IMR-90 (cell line): Measurements from ENCODE around the gene PEX16. TPM values are rescaled to one million over a fixed set of nuclear protein-coding genes. Genes with fewer than 3 reads are reported as not detected.

ENCODE experiments used
- ATAC-seq: fragments of 200-7000 bp; cut with Tn5 transposase; 2 replicates; pipeline ENCODE4 v1.9.1; 2020; ENCODE audit warnings: low read depth, mild to moderate bottlenecking, moderate library complexity
- BruUV-seq: library from RNA; stranded (reverse); fragments of 400-500 nt; replicated peaks from 2 replicates; lab custom pipeline; 2021; lab: Mats Ljungman, UMichigan
- CTCF ChIA-PET: fragments of 300-600 bp; formaldehyde crosslinking; extraction: SDS; loops from one replicate; lab custom pipeline; 2021; ENCODE audit warnings: antibody characterized with exemption; lab: Yijun Ruan, JAX
- POLR2A ChIA-PET: fragments of 300-600 bp; sonication (Branson Sonifier 250); formaldehyde crosslinking; loops from one replicate; lab custom pipeline; 2022; ENCODE audit warnings: antibody characterized with exemption; ENCODE audit not compliant: unreplicated experiment; lab: Charles Lee
- DNase-seq: peaks from one replicate; pipeline ENCODE4 v3.0.0; 2013
- H2AFZ ChIP-seq: replicated peaks from 2 replicates; pipeline ENCODE3; 2013; ENCODE audit warnings: low read length, mild to moderate bottlenecking; ENCODE audit not compliant: poor library complexity
- H2AK5ac ChIP-seq: 2 replicates; pipeline ENCODE4 v1.6.1; 2013; ENCODE audit warnings: low read depth, low read length, inconsistent platforms
- H2AK9ac ChIP-seq: replicated peaks from 2 replicates; pipeline ENCODE3; 2013; ENCODE audit warnings: mild to moderate bottlenecking, low read depth, low read length, moderate library complexity; ENCODE audit not compliant: poor library complexity
- H2BK120ac ChIP-seq: 2 replicates; pipeline ENCODE4 v1.6.1; 2013; ENCODE audit warnings: low read depth, low read length, inconsistent platforms
- H2BK15ac ChIP-seq: 3 replicates; pipeline ENCODE4 v1.6.1; 2013; ENCODE audit warnings: low read depth, low read length, inconsistent platforms
- H2BK20ac ChIP-seq: 2 replicates; pipeline ENCODE4 v1.6.1; 2013; ENCODE audit warnings: low read depth, mild to moderate bottlenecking, inconsistent platforms, low read length, moderate library complexity
- H2BK5ac ChIP-seq: 2 replicates; pipeline ENCODE4 v1.6.1; 2013; ENCODE audit warnings: mild to moderate bottlenecking, low read depth, low read length, inconsistent platforms; ENCODE audit not compliant: poor library complexity, severe bottlenecking
- H3K14ac ChIP-seq: replicated peaks from 2 replicates; pipeline ENCODE4 v1.6.1; 2013; ENCODE audit warnings: low read depth, low read length, inconsistent platforms
- H3K18ac ChIP-seq: 2 replicates; pipeline ENCODE4 v1.6.1; 2013; ENCODE audit warnings: low read depth, low read length, control low read depth
- H3K23ac ChIP-seq: 2 replicates; pipeline ENCODE4 v1.6.1; 2013; ENCODE audit warnings: low read depth, low read length, inconsistent platforms
- H3K27ac ChIP-seq: 2 replicates; pipeline ENCODE4 v1.5.1; 2013; ENCODE audit warnings: mild to moderate bottlenecking, control low read depth, low read length; ENCODE audit not compliant: insufficient read depth
- H3K27me3 ChIP-seq: 2 replicates; pipeline ENCODE4 v1.6.1; 2013; ENCODE audit warnings: low read length; ENCODE audit not compliant: control insufficient read depth, insufficient read depth
- H3K36me3 ChIP-seq: 2 replicates; pipeline ENCODE4 v1.6.1; 2013; ENCODE audit warnings: low read length, mixed read lengths; ENCODE audit not compliant: control insufficient read depth, insufficient read depth
- H3K4ac ChIP-seq: 2 replicates; pipeline ENCODE4 v1.6.1; 2013; ENCODE audit warnings: low read depth, low read length, inconsistent platforms
- H3K4me1 ChIP-seq: 2 replicates; pipeline ENCODE4 v1.6.1; 2013; ENCODE audit warnings: low read length, mixed read lengths; ENCODE audit not compliant: control insufficient read depth, insufficient read depth
- H3K4me2 ChIP-seq: 2 replicates; pipeline ENCODE4 v1.6.1; 2013; ENCODE audit warnings: low read depth, mild to moderate bottlenecking, control low read depth, low read length, moderate library complexity
- H3K4me3 ChIP-seq: 2 replicates; pipeline ENCODE4 v1.5.1; 2013; ENCODE audit warnings: low read depth, mild to moderate bottlenecking, control low read depth, low read length, moderate library complexity; ENCODE audit not compliant: insufficient read depth
- H3K56ac ChIP-seq: 2 replicates; pipeline ENCODE4 v1.6.1; 2013; ENCODE audit warnings: low read length, inconsistent platforms; ENCODE audit not compliant: insufficient read depth; ENCODE audit errors: extremely low read depth
- H3K79me1 ChIP-seq, 2 experiments: 2 replicates each; pipeline ENCODE4 v1.6.1; 2013; ENCODE audit warnings: low read length in 2 of 2, inconsistent platforms in 1 of 2, low read depth in 1 of 2
- H3K9ac ChIP-seq: 2 replicates; pipeline ENCODE4 v1.6.1; 2013; ENCODE audit warnings: low read depth, low read length, control low read depth
- H3K9me1 ChIP-seq: 2 replicates; pipeline ENCODE4 v1.6.1; 2013; ENCODE audit warnings: low read length, inconsistent platforms; ENCODE audit not compliant: insufficient read depth
- H3K9me3 ChIP-seq: 2 replicates; pipeline ENCODE4 v1.6.1; 2013; ENCODE audit warnings: low read length; ENCODE audit not compliant: control insufficient read depth, insufficient read depth
- H4K20me1 ChIP-seq: 2 replicates; pipeline ENCODE4 v1.6.1; 2013; ENCODE audit warnings: low read length, inconsistent platforms; ENCODE audit not compliant: insufficient read depth
- H4K5ac ChIP-seq: 2 replicates; pipeline ENCODE4 v1.6.1; 2013; ENCODE audit warnings: mild to moderate bottlenecking, low read depth, low read length, control low read depth
- H4K8ac ChIP-seq, 2 experiments: 2 replicates each; pipeline ENCODE4 v1.6.1; 2013; ENCODE audit warnings: low read depth in 2 of 2, low read length in 2 of 2, control low read depth in 1 of 2, inconsistent platforms in 1 of 2
- H4K91ac ChIP-seq: 2 replicates; pipeline ENCODE4 v1.6.1; 2013; ENCODE audit warnings: low read depth, low read length, inconsistent platforms; ENCODE audit not compliant: insufficient read depth
- ELK1 ChIP-seq: fragments of 150-350 bp; IDR thresholded peaks from 2 replicates; pipeline ENCODE4 v1.6.1; 2016; ENCODE audit warnings: low read depth, mild to moderate bottlenecking, low read length, moderate library complexity, borderline replicate concordance
- MAZ ChIP-seq: IDR thresholded peaks from 2 replicates; pipeline ENCODE4 v1.6.1; 2012; ENCODE audit warnings: low read depth, mild to moderate bottlenecking, low read length, improper control_type of control experiment, moderate library complexity, borderline replicate concordance
- MXI1 ChIP-seq: IDR thresholded peaks from 2 replicates; pipeline ENCODE4 v1.6.1; 2012; ENCODE audit warnings: low read depth, mild to moderate bottlenecking, low read length, moderate library complexity, borderline replicate concordance
- NFE2L2 ChIP-seq: fragments of 150-350 bp; IDR thresholded peaks from 2 replicates; pipeline ENCODE4 v1.6.1; 2016; ENCODE audit warnings: low read depth, mild to moderate bottlenecking, low read length
- POLR2A ChIP-seq: IDR thresholded peaks from 2 replicates; pipeline ENCODE4 v1.6.1; 2012; ENCODE audit warnings: mild to moderate bottlenecking, low read depth, low read length
- RAD21 ChIP-seq: IDR thresholded peaks from 2 replicates; pipeline ENCODE4 v1.6.1; 2012; ENCODE audit warnings: low read length, improper control_type of control experiment
- RFX5 ChIP-seq: IDR thresholded peaks from 2 replicates; pipeline ENCODE4 v1.8.0; 2012; ENCODE audit warnings: low read depth, mild to moderate bottlenecking, low read length, moderate library complexity
- WGBS, 2 experiments: methylation state at CpG; one replicate each; pipeline versions ENCODE4 v1.1.5 to v1.1.7; 2013; ENCODE audit warnings: missing lambda C conversion rate in 2 of 2; ENCODE audit not compliant: insufficient read length in 1 of 2; ENCODE audit errors: extremely low coverage in 2 of 2; 5-methylcytosine and 5-hydroxymethylcytosine counted together
- dilution Hi-C: fragments of 300-500 bp; cut with HindIII; formaldehyde crosslinking; loops from one replicate; pipeline ENCODE4 v1.14.3; 2018; ENCODE audit warnings: low sequenced_read_pairs; ENCODE audit not compliant: unreplicated experiment
- in situ Hi-C: fragments of 300-500 bp; cut with MboI; formaldehyde crosslinking; loops from 3 replicates; pipeline ENCODE4 v1.14.3; 2019; ENCODE audit warnings: low sequenced_read_pairs, inconsistent platforms, mixed read lengths
- intact Hi-C: fragments of 100-400 bp; cut with micrococcal nuclease; formaldehyde crosslinking; loops from 2 replicates; pipeline ENCODE4 v1.10.0; 2022
- polyA plus RNA-seq, 3 experiments: library from polyadenylated mRNA; depleted of rRNA; stranded (reverse); fragments of >200 nt; gene quantifications; 2 replicates each; pipeline ENCODE4 v1.2.3, GENCODE V29; 2012; ENCODE audit warnings: low replicate concordance in 1 of 3
- total RNA-seq: library from RNA; depleted of rRNA; stranded (reverse); fragments of >200 nt; gene quantifications from 2 replicates; pipeline ENCODE4 v1.2.3, GENCODE V29; 2012

Gene PEX16
- total and polyA plus RNA-seq, 2 of the 4 experiments (the other 2 are of a cell fraction), result 17.9 to 23.3 TPM

GRCh38 chr11:45918331-45918941, 759 bp upstream of the PEX16 start:
- H3K36me3 ChIP-seq, result peaks cover 14% of the 10 kb centered on the region
- H4K91ac ChIP-seq, result no peak overlapping the region
- peak overlapping the region; percentile 76 for H2AK9ac ChIP-seq
- H2BK120ac ChIP-seq, result 0 out of 2 replicates have a peak overlapping the region, but pooled peaks have one; percentile 2
- H3K4me1 ChIP-seq, result no peaks in the 10 kb centered on the region
- H4K20me1 ChIP-seq, result peaks cover 7% of the 10 kb centered on the region
- intact Hi-C loops (no loop called here), dilution Hi-C loops (no loop called here), in situ Hi-C loops (no loop called here)
- H3K23ac ChIP-seq, result peak overlapping the region; percentile 84
- 0 out of 2 replicates have a peak overlapping the region, but pooled peaks have one; percentile 7 for H4K5ac ChIP-seq
- WGBS, 2 experiments, result 3% methylated on average over 7 of the region's 38 CpGs; no CpG with 5 or more reads in 1 of the 2 experiments
- H4K8ac ChIP-seq, result peak overlapping the region; percentile 63 to 89; a peak in 3 of 4 replicates
- DNase-seq (peak; percentile 64), ATAC-seq (peak; percentile 76)
- no peak overlapping the region for H3K18ac ChIP-seq
- H3K79me1 ChIP-seq, result peaks cover 18 to 32% of the 10 kb centered on the region in 2 experiments
- CTCF ChIA-PET, result interaction anchor here (1.0 kb wide), 1 partner anchor 45 kb away, joined by 3 read pairs; no protein-coding TSS in a partner anchor
- H3K56ac ChIP-seq, result no peak overlapping the region
- H3K4ac ChIP-seq, result peak overlapping the region; percentile 72
- peak overlapping the region; percentile 38 for H3K27ac ChIP-seq
- H3K9me1 ChIP-seq, result 0 out of 2 replicates have a peak, but pooled peaks cover 8% of the 10 kb centered on the region
- POLR2A ChIA-PET, result no interaction called here
- H2BK5ac ChIP-seq, result peak overlapping the region; percentile 29
- H3K9me3 ChIP-seq, result no peaks in the 10 kb centered on the region
- H3K27me3 ChIP-seq, result peaks cover 23% of the 10 kb centered on the region
- peak overlapping the region; percentile 36; the same call in 1 of the 2 replicates for H2AK5ac ChIP-seq
- no peak overlapping the region for H2BK20ac ChIP-seq
- no TSS peak for BruUV-seq
- TF ChIP-seq MAZ, result no peak
- TF ChIP-seq MXI1, result no peak
- no peak for TF ChIP-seq ELK1
- no peak for TF ChIP-seq RFX5
- no peak for TF ChIP-seq RAD21
- no peak for TF ChIP-seq NFE2L2
- no peak for TF ChIP-seq POLR2A
- peak overlapping the region; percentile 96 for H2AFZ ChIP-seq
- H3K9ac ChIP-seq, result peak overlapping the region; percentile 69
- peak overlapping the region; percentile 79 for H3K4me3 ChIP-seq
- no peak overlapping the region for H2BK15ac ChIP-seq
- H3K14ac ChIP-seq, result peak overlapping the region; percentile 69; the same call in 1 of the 2 replicates
- peak overlapping the region; percentile 91 for H3K4me2 ChIP-seq
